ENCODE measurements around the gene KCNAB1. TPM values are rescaled to one million over a fixed set of nuclear protein-coding genes. Genes with fewer than 3 reads are reported as not detected.

KCNAB1 gene
- total and polyA plus RNA-seq, 2 experiments from 2014 or later, result 0.06 to 0.70 TPM

DNA sequence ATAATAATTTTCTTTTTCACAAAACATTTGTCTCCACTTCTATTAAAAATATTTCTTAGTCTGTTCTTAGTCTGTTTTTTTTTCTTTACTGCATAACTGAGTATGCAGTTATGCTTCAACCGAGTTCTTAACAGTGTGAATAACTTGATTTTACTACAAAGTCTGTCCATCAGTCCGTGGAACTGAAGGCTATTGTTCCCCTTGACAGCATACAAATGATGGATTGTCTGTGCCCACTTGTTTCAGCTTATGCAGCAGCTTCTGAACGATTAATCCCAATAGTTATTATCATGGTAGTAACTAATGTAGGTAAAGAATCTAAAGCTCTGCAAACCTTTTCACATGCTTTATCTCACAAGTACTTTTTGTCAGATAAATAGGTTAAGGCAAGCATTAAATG lies 283.8 kb downstream of the KCNAB1 start:
- no peaks in the 10 kb centered on the region for H3K36me3 ChIP-seq
- H3K4me3 ChIP-seq, result no peak overlapping the region
- TF ChIP-seq CTCF (IDR thresholded peaks at IDR 0.05; ENCODE audit: low read depth, low read length), result no peak
- no peaks in the 10 kb centered on the region for H3K27me3 ChIP-seq
- H3K9me3 ChIP-seq (ENCODE audit: low read depth), result no peaks in the 10 kb centered on the region
- no peak for DNase-seq (ENCODE audit: low read depth in 1 of 2, low spot score in 1 of 2)
- H3K27ac ChIP-seq, result no peak overlapping the region
- H3K4me1 ChIP-seq (ENCODE audit: low read depth), result no peaks in the 10 kb centered on the region

GRCh38 chr3:156406393-156406792 lies 286.0 kb downstream of the KCNAB1 start:
- H3K27ac ChIP-seq, result no peak overlapping the region
- TF ChIP-seq CTCF (IDR thresholded peaks at IDR 0.05; ENCODE audit: low read depth, low read length), result no peak
- no peak for DNase-seq (ENCODE audit: low read depth in 1 of 2, low spot score in 1 of 2)
- no peaks in the 10 kb centered on the region for H3K9me3 ChIP-seq (ENCODE audit: low read depth)
- no peaks in the 10 kb centered on the region for H3K27me3 ChIP-seq
- H3K4me1 ChIP-seq (ENCODE audit: low read depth), result no peaks in the 10 kb centered on the region
- H3K4me3 ChIP-seq, result no peak overlapping the region
- no peaks in the 10 kb centered on the region for H3K36me3 ChIP-seq

GRCh38 chr3:156407617-156408225 lies 287.3 kb downstream of the KCNAB1 start:
- TF ChIP-seq CTCF (IDR thresholded peaks at IDR 0.05; ENCODE audit: low read depth, low read length), result no peak
- no peak for DNase-seq (ENCODE audit: low read depth in 1 of 2, low spot score in 1 of 2)
- no peak overlapping the region for H3K27ac ChIP-seq
- H3K36me3 ChIP-seq, result no peaks in the 10 kb centered on the region
- no peaks in the 10 kb centered on the region for H3K27me3 ChIP-seq
- no peak overlapping the region for H3K4me3 ChIP-seq
- H3K9me3 ChIP-seq (ENCODE audit: low read depth), result no peaks in the 10 kb centered on the region
- no peaks in the 10 kb centered on the region for H3K4me1 ChIP-seq (ENCODE audit: low read depth)

- no peak for TF ChIP-seq CTCF (IDR thresholded peaks at IDR 0.05; ENCODE audit: low read depth, low read length)
- no peak overlapping the region for H3K27ac ChIP-seq
These were observed 289.3 kb downstream of the KCNAB1 start for GRCh38 chr3:156409694-156410093.

GRCh38 chr3:156412600-156412999 lies 292.2 kb downstream of the KCNAB1 start:
- Histone ChIP-seq H3K4me1 (ENCODE audit: low read depth) (peaks cover 24% of the 10 kb centered on the region), H3K27me3 (no peaks in the 10 kb centered on the region), H3K27ac (no peak overlapping the region), H3K4me3 (no peak overlapping the region), H3K9me3 (ENCODE audit: low read depth) (no peaks in the 10 kb centered on the region), H3K36me3 (no peaks in the 10 kb centered on the region)
- DNase-seq (ENCODE audit: low read depth in 1 of 2, low spot score in 1 of 2), result no peak
- no peak for TF ChIP-seq CTCF (IDR thresholded peaks at IDR 0.05; ENCODE audit: low read depth, low read length)

More at GRCh38 chr3:156409694-156410093, 289.3 kb downstream of the KCNAB1 start:
- H3K4me3 ChIP-seq, result no peak overlapping the region
- H3K4me1 ChIP-seq (ENCODE audit: low read depth), result peaks cover 18% of the 10 kb centered on the region
- DNase-seq (ENCODE audit: low read depth in 1 of 2, low spot score in 1 of 2), result no peak
- no peaks in the 10 kb centered on the region for H3K27me3 ChIP-seq
- H3K9me3 ChIP-seq (ENCODE audit: low read depth), result no peaks in the 10 kb centered on the region
- no peaks in the 10 kb centered on the region for H3K36me3 ChIP-seq
